Spleen (tissue), 11 donors: ENCODE measurements around the gene CNTNAP5. TPM values are rescaled to one million over a fixed set of nuclear protein-coding genes. Genes with fewer than 3 reads are reported as not detected.

ENCODE experiments used
- DNase-seq: peaks from one replicate; pipeline ENCODE4 v3.0.0-alpha.2; 2020
- H3K27ac ChIP-seq, 8 donors: fragments of 200-600 bp; sonication (generic) in 7 of 8; 1 replicate in 4 of 8; 2 replicates in 4 of 8; pipeline versions ENCODE4 v1.5.0 to v1.8.0; 2016 to 2021; ENCODE audit warnings: inconsistent platforms in 4 of 8, mild to moderate bottlenecking in 4 of 8, moderate library complexity in 1 of 8
- H3K27me3 ChIP-seq, 7 donors: fragments of 200-600 bp; sonication (generic) in 6 of 7; replicated peaks in 1 of 7; 1 replicate in 4 of 7; 2 replicates in 3 of 7; pipeline versions ENCODE4 v1.5.0 to v1.8.0; 2016 to 2021; ENCODE audit warnings: inconsistent platforms in 3 of 7, mild to moderate bottlenecking in 1 of 7
- H3K36me3 ChIP-seq, 6 donors: fragments of 200-600 bp; sonication (generic) in 5 of 6; 1 replicate in 4 of 6; 2 replicates in 2 of 6; pipeline versions ENCODE4 v1.5.0 to v1.8.0; 2016 to 2021; ENCODE audit warnings: inconsistent platforms in 2 of 6
- H3K4me1 ChIP-seq, 6 donors: fragments of 200-600 bp; sonication (generic) in 5 of 6; 1 replicate in 3 of 6; 2 replicates in 3 of 6; pipeline versions ENCODE4 v1.5.0 to v1.8.0; 2016 to 2021; ENCODE audit warnings: inconsistent platforms in 3 of 6
- H3K4me3 ChIP-seq, 8 donors: fragments of 200-600 bp; sonication (generic) in 7 of 8; 1 replicate in 4 of 8; 2 replicates in 4 of 8; pipeline versions ENCODE4 v1.5.0 to v1.8.0; 2016 to 2021; ENCODE audit warnings: inconsistent platforms in 4 of 8, mild to moderate bottlenecking in 4 of 8, moderate library complexity in 2 of 8
- H3K9me3 ChIP-seq, 8 donors: fragments of 200-600 bp; sonication (generic) in 7 of 8; 1 replicate in 4 of 8; 2 replicates in 4 of 8; pipeline versions ENCODE4 v1.5.0 to v1.8.0; 2016 to 2021; ENCODE audit warnings: inconsistent platforms in 4 of 8
- POLR2A ChIP-seq, 3 donors: fragments of 450-650 bp; IDR thresholded peaks; one replicate each; pipeline ENCODE4 v1.5.1; 2017; ENCODE audit warnings: antibody characterized with exemption in 3 of 3, mild to moderate bottlenecking in 1 of 3
- POLR2AphosphoS5 ChIP-seq, 3 donors: sonication (generic); formaldehyde crosslinking; IDR thresholded peaks; one replicate each; pipeline ENCODE4 v1.5.1; 2017; ENCODE audit warnings: antibody characterized with exemption in 3 of 3
- WGBS, 5 donors: extraction: QIAGEN DNeasy Blood & Tissue Kit in 3 of 5; methylation state at CpG; one replicate each; pipeline versions ENCODE4 v1.1.5 to v1.1.7; 2013 to 2018; 5-methylcytosine and 5-hydroxymethylcytosine counted together
- intact Hi-C: fragments of 100-400 bp; cut with DNase I; formaldehyde crosslinking; loops from one replicate; pipeline ENCODE4 v1.15.0; 2023; ENCODE audit warnings: low total_unique reads
- polyA plus RNA-seq, 3 donors: library from polyadenylated mRNA; stranded (reverse); fragments of 200-250 nt; gene quantifications; one replicate each; pipeline ENCODE4 v1.2.1, GENCODE V29; 2013
- total RNA-seq, 7 donors: library from RNA; depleted of rRNA in 3 of 7; stranded (reverse); fragments of >200 nt in 3 of 7; fragmentation: NEBNext Ultra II Directional in 4 of 7; extraction: Animal tissue kit (Norgen Biotek cat#: 25700) in 4 of 7; gene quantifications; one replicate each; pipeline versions ENCODE4 v1.1.0 to v1.2.1, GENCODE V29; 2016 to 2021
- TF ChIP-seq, protein P1 (sequence below), 11 experiments: fragments of 200-600 bp in 7 of 11; fragments of 450-650 bp in 4 of 11; sonication (generic) in 4 of 11; IDR thresholded peaks in 8 of 11; conservative IDR thresholded peaks in 3 of 11; 1 replicate in 7 of 11; 2 replicates in 4 of 11; pipeline versions ENCODE4 v1.4.0 to v1.8.0; 2016 to 2021; ENCODE audit warnings: antibody characterized with exemption in 11 of 11, inconsistent platforms in 4 of 11, mild to moderate bottlenecking in 1 of 11
- donor health status: healthy with polysubstance abuse.
- donor health status: DM: no; HTN: no; CAD: no; lungs with moderate emphysema.
- donor health status: DM: no; HTN: no; CAD: no.
- donor health status: Bipolar disorder and iron deficiency.
- donor health status: healthy.
- donor health status: DM: no; HTN: no; CAD: no.
- donor health status: DM: yes; HTN: yes; CAD: no.

CNTNAP5 gene
- total and polyA plus RNA-seq, 10 donors, result 0.18 TPM; not detected in 9

DNA sequence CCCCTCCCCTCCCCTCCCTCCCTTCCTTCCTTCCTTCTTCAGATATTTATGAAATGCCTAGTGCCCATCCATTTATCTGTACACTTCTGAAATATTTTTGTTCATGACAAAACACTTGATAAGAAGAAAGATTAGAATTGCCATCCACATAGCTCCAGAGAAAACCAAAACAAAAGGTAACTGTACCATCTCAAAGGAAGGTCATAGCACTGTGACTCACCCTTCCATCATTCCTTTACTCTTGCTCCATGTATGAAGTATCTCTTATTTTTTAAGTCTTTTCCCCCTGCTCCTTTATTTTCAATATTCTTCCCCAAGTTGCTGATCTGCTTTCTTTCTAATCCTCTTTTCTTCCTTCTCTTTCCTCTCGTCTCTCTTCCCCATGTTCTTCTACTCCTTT, 9.9 kb downstream of the CNTNAP5 start:
- Histone ChIP-seq H3K27ac (no peak overlapping the region), H3K4me1 (no peaks in the 10 kb centered on the region), H3K9me3 (no peaks in the 10 kb centered on the region), H3K27me3 (no peaks in the 10 kb centered on the region), H3K36me3 (no peaks in the 10 kb centered on the region), H3K4me3 (no peak overlapping the region)
- TF ChIP-seq POLR2AphosphoS5 (IDR thresholded peaks at IDR 0.05) (no peak), POLR2A (IDR thresholded peaks at IDR 0.05) (no peak)
- TF ChIP-seq, protein P1, sequence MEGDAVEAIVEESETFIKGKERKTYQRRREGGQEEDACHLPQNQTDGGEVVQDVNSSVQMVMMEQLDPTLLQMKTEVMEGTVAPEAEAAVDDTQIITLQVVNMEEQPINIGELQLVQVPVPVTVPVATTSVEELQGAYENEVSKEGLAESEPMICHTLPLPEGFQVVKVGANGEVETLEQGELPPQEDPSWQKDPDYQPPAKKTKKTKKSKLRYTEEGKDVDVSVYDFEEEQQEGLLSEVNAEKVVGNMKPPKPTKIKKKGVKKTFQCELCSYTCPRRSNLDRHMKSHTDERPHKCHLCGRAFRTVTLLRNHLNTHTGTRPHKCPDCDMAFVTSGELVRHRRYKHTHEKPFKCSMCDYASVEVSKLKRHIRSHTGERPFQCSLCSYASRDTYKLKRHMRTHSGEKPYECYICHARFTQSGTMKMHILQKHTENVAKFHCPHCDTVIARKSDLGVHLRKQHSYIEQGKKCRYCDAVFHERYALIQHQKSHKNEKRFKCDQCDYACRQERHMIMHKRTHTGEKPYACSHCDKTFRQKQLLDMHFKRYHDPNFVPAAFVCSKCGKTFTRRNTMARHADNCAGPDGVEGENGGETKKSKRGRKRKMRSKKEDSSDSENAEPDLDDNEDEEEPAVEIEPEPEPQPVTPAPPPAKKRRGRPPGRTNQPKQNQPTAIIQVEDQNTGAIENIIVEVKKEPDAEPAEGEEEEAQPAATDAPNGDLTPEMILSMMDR (IDR thresholded peaks at IDR 0.05 in 8 of 11, conservative IDR thresholded peaks at IDR 0.05 in 3 of 11), result no peak
- no peak for DNase-seq
- intact Hi-C loops, result loop anchor here (10.0 kb wide), 1 partner anchor 770 kb away; no protein-coding TSS in a partner anchor
- WGBS, 5 donors, result 70 to 88% (median 77%) methylated on average over 1 of the region's 1 CpG

DNA sequence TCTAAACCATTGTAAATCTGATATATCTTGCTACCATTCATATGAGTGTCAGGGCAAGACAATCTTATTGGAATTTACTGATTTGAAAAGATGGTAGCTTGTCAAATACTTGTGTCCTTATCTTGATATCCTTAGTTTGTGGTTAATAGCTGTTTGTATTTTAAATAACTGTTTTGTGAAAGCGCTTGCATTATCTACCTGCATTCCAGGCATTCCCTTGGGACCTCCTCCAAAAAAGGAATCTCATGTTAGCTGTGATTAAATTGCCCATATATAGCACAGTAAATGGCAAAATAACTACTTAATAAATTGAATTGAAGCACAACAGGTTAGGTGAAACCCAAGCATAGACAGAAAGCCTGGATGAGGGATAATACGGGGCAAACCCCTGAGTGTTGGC, 13.9 kb downstream of the CNTNAP5 start:
- 47 to 50% (median 49%) methylated on average over 2 of the region's 2 CpGs for WGBS, 5 donors
- no peaks in the 10 kb centered on the region for H3K36me3 ChIP-seq
- H3K27me3 ChIP-seq, result no peaks in the 10 kb centered on the region
- no peak overlapping the region for H3K27ac ChIP-seq
- DNase-seq, result no peak
- no peaks in the 10 kb centered on the region for H3K4me1 ChIP-seq
- H3K9me3 ChIP-seq, result peaks cover 0 to 5% (median 0%) of the 10 kb centered on the region in 8 donors
- intact Hi-C loops, result loop anchor here (10.0 kb wide), 1 partner anchor 766 kb away; no protein-coding TSS in a partner anchor
- TF ChIP-seq, protein P1 (IDR thresholded peaks at IDR 0.05 in 8 of 11, conservative IDR thresholded peaks at IDR 0.05 in 3 of 11), result no peak
- TF ChIP-seq POLR2A (IDR thresholded peaks at IDR 0.05), result no peak
- no peak for TF ChIP-seq POLR2AphosphoS5 (IDR thresholded peaks at IDR 0.05)
- H3K4me3 ChIP-seq, result no peak overlapping the region

DNA sequence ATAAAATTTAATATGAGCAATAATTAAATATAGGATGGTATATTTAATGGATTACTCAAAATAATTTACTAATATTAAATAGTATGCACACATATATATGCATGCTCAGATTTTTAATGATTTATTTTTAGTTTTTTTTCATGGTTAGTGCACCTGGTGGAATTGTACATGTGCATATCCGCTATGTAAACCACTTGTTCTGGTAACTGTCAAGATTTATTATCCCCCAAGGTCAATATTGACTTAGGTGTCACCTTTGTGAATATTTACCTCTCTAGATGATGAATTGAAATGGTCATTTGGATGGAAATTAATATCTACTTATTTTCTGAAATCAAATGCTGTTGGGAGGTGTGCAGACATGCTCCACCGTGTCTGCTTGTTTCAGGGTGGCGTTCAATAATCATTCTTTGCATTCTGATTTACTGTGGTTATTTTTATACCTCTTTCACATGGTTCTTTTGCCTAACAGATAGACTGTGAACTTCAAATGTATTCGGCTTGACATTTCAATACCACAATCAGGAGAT, 14.7 kb downstream of the CNTNAP5 start:
- WGBS, 5 donors, result 84 to 94% (median 89%) methylated on average over 4 of the region's 4 CpGs
- intact Hi-C loops, result loop anchor here (10.0 kb wide), 1 partner anchor 765 kb away; no protein-coding TSS in a partner anchor
- no peak for DNase-seq
- TF ChIP-seq, protein P1 (IDR thresholded peaks at IDR 0.05 in 8 of 11, conservative IDR thresholded peaks at IDR 0.05 in 3 of 11), result no peak
- TF ChIP-seq POLR2AphosphoS5 (IDR thresholded peaks at IDR 0.05) (no peak), POLR2A (IDR thresholded peaks at IDR 0.05) (no peak)
- Histone ChIP-seq H3K27me3 (no peaks in the 10 kb centered on the region), H3K36me3 (no peaks in the 10 kb centered on the region), H3K4me3 (no peak overlapping the region), H3K27ac (no peak overlapping the region), H3K9me3 (peaks cover 0 to 5% (median 0%) of the 10 kb centered on the region in 8 donors), H3K4me1 (no peaks in the 10 kb centered on the region)

DNA sequence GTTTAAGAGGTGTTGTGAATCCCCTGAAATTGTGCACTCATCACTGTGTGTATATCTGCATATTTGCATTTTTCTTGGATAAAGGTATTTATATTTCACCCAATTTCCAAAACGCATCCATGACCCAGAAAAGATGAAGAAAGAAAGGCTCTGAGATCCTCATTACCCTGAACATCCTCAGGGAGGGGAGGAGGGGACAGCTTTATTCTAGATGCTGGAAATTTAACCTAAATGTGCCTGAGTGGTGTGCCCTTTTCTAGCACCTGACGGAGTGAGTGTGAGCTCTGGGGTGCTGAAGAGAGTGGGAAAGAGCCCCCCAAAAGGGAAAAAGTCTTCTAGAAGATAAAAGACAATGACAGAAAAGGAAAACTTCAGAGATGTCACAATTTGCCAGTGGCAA, 20.8 kb downstream of the CNTNAP5 start:
- Histone ChIP-seq H3K4me1 (no peaks in the 10 kb centered on the region), H3K9me3 (peaks cover 0 to 5% (median 0%) of the 10 kb centered on the region in 8 donors), H3K4me3 (no peak overlapping the region), H3K27ac (no peak overlapping the region), H3K27me3 (no peaks in the 10 kb centered on the region), H3K36me3 (no peaks in the 10 kb centered on the region)
- TF ChIP-seq POLR2A (IDR thresholded peaks at IDR 0.05) (no peak), POLR2AphosphoS5 (IDR thresholded peaks at IDR 0.05) (no peak)
- TF ChIP-seq, protein P1 (IDR thresholded peaks at IDR 0.05 in 8 of 11, conservative IDR thresholded peaks at IDR 0.05 in 3 of 11), result no peak
- intact Hi-C loops, result no loop called here
- 65 to 89% (median 72%) methylated on average over 2 of the region's 2 CpGs for WGBS, 5 donors
- no peak for DNase-seq
